HEK293 (cell line): ENCODE results near the gene RGR.

Experiments
- GLIS1 ChIP-seq: fragments of 450-650 bp; formaldehyde crosslinking; IDR thresholded peaks from 2 replicates; pipeline ENCODE4 v1.5.1; 2016; ENCODE audit warnings: missing biosample characterization, missing genetic modification characterization
- IKZF3 ChIP-seq: fragments of 450-650 bp; IDR thresholded peaks from 2 replicates; pipeline ENCODE4 v1.5.0; 2018; ENCODE audit warnings: missing biosample characterization, mild to moderate bottlenecking, missing genetic modification characterization, moderate library complexity
- KLF10 ChIP-seq: fragments of 450-650 bp; IDR thresholded peaks from 2 replicates; pipeline ENCODE4 v1.5.1; 2018; ENCODE audit warnings: missing biosample characterization, mild to moderate bottlenecking, missing genetic modification characterization
- KLF7 ChIP-seq: fragments of 450-650 bp; formaldehyde crosslinking; IDR thresholded peaks from 2 replicates; pipeline ENCODE4 v1.5.1; 2016; ENCODE audit warnings: missing biosample characterization, missing genetic modification characterization, borderline replicate concordance
- SP7 ChIP-seq: fragments of 450-650 bp; formaldehyde crosslinking; IDR thresholded peaks from 2 replicates; pipeline ENCODE4 v1.5.1; 2016; ENCODE audit warnings: missing biosample characterization, missing genetic modification characterization
- TRIM28 ChIP-seq: IDR thresholded peaks from 2 replicates; pipeline ENCODE4 v1.6.1; 2011; ENCODE audit warnings: low read length, control low read depth, borderline replicate concordance
- ZBTB20 ChIP-seq: fragments of 450-650 bp; formaldehyde crosslinking; IDR thresholded peaks from 2 replicates; pipeline ENCODE4 v1.5.1; 2016; ENCODE audit warnings: missing biosample characterization, missing genetic modification characterization
- ZFP3 ChIP-seq: fragments of 450-650 bp; formaldehyde crosslinking; IDR thresholded peaks from 2 replicates; pipeline ENCODE4 v1.5.1; 2016; ENCODE audit warnings: low read depth, missing biosample characterization, missing genetic modification characterization
- ZIC2 ChIP-seq: fragments of 450-650 bp; formaldehyde crosslinking; IDR thresholded peaks from 2 replicates; pipeline ENCODE4 v1.5.1; 2016; ENCODE audit warnings: missing biosample characterization, missing genetic modification characterization
- ZNF10 ChIP-seq: fragments of 450-650 bp; formaldehyde crosslinking; IDR thresholded peaks from 2 replicates; pipeline ENCODE4 v1.5.1; 2017; ENCODE audit warnings: missing biosample characterization, missing genetic modification characterization
- ZNF133 ChIP-seq: fragments of 450-650 bp; formaldehyde crosslinking; IDR thresholded peaks from 2 replicates; pipeline ENCODE4 v1.5.1; 2016; ENCODE audit warnings: missing biosample characterization, missing genetic modification characterization
- ZNF146 ChIP-seq: fragments of 450-650 bp; formaldehyde crosslinking; IDR thresholded peaks from 2 replicates; pipeline ENCODE4 v1.5.1; 2016; ENCODE audit warnings: missing biosample characterization, missing genetic modification characterization
- ZNF16 ChIP-seq: fragments of 450-650 bp; formaldehyde crosslinking; IDR thresholded peaks from 2 replicates; pipeline ENCODE4 v1.5.1; 2016; ENCODE audit warnings: low read depth, missing biosample characterization, missing genetic modification characterization
- ZNF366 ChIP-seq: fragments of 450-650 bp; formaldehyde crosslinking; conservative IDR thresholded peaks from 2 replicates; pipeline ENCODE4 v1.5.1; 2016; ENCODE audit warnings: missing biosample characterization, missing genetic modification characterization
- ZNF501 ChIP-seq: fragments of 450-650 bp; formaldehyde crosslinking; IDR thresholded peaks from 2 replicates; pipeline ENCODE4 v1.5.1; 2016; ENCODE audit warnings: missing biosample characterization, missing genetic modification characterization
- ZNF560 ChIP-seq: fragments of 450-650 bp; formaldehyde crosslinking; IDR thresholded peaks from 2 replicates; pipeline ENCODE4 v1.5.1; 2017; ENCODE audit warnings: missing biosample characterization, missing genetic modification characterization, borderline replicate concordance
- ZNF600 ChIP-seq: fragments of 450-650 bp; formaldehyde crosslinking; IDR thresholded peaks from 2 replicates; pipeline ENCODE4 v1.5.1; 2016; ENCODE audit warnings: missing biosample characterization, missing genetic modification characterization
- ZNF621 ChIP-seq: fragments of 450-650 bp; formaldehyde crosslinking; IDR thresholded peaks from 2 replicates; pipeline ENCODE4 v1.5.1; 2017; ENCODE audit warnings: missing biosample characterization, missing genetic modification characterization
- ZSCAN16 ChIP-seq: fragments of 450-650 bp; formaldehyde crosslinking; IDR thresholded peaks from 2 replicates; pipeline ENCODE4 v1.5.1; 2016; ENCODE audit warnings: missing biosample characterization, missing genetic modification characterization
- ZSCAN30 ChIP-seq: fragments of 450-650 bp; IDR thresholded peaks from 2 replicates; pipeline ENCODE4 v1.5.1; 2018; ENCODE audit warnings: missing biosample characterization, mild to moderate bottlenecking, missing genetic modification characterization, moderate library complexity
- TF ChIP-seq, protein P1 (sequence below): fragments of 450-650 bp; formaldehyde crosslinking; IDR thresholded peaks from 2 replicates; pipeline ENCODE4 v1.5.1; 2016; ENCODE audit warnings: missing biosample characterization, missing genetic modification characterization
- TF ChIP-seq, protein P2 (sequence below): fragments of 450-650 bp; formaldehyde crosslinking; IDR thresholded peaks from 2 replicates; pipeline ENCODE4 v1.5.1; 2017; ENCODE audit warnings: missing biosample characterization, missing genetic modification characterization
- TF ChIP-seq, protein P3 (sequence below): fragments of 450-650 bp; formaldehyde crosslinking; IDR thresholded peaks from 2 replicates; pipeline ENCODE4 v1.5.1; 2016; ENCODE audit warnings: missing biosample characterization, missing genetic modification characterization
- TF ChIP-seq, protein P4 (sequence below): fragments of 450-650 bp; formaldehyde crosslinking; IDR thresholded peaks from 2 replicates; pipeline ENCODE4 v1.5.1; 2016; ENCODE audit warnings: missing biosample characterization, missing genetic modification characterization
- TF ChIP-seq, protein P5 (sequence below): sonication (generic); formaldehyde crosslinking; IDR thresholded peaks from 2 replicates; pipeline ENCODE4 v1.8.1; 2022; ENCODE audit warnings: mild to moderate bottlenecking, moderate library complexity, missing genetic modification reagents
- TF ChIP-seq, protein P6 (sequence below): fragments of 450-650 bp; formaldehyde crosslinking; IDR thresholded peaks from 2 replicates; pipeline ENCODE4 v1.5.1; 2017; ENCODE audit warnings: missing biosample characterization, mild to moderate bottlenecking, missing genetic modification characterization, moderate library complexity
- TF ChIP-seq, protein P7 (sequence below): fragments of 450-650 bp; formaldehyde crosslinking; IDR thresholded peaks from 2 replicates; pipeline ENCODE4 v1.5.1; 2016; ENCODE audit warnings: missing biosample characterization, missing genetic modification characterization

The RGR gene

DNA sequence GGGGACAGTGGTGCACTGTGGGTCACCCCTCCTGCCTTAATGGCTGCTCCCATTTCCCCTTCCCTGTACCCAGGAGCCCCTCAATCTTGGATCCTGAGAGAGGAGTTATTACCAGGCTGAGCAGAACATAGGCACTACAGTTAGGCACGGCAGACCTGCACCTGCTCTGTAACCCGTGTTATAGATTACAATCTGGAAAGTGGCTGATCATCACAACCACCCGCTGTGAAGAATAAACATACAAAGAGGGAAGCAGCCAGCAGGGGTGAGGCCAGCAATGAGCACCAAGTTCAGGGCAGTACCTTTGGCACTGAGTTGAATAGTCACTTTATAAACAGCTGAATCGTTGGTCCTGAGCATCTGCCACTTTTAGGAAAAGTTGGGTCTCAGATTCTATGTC is 48.8 kb upstream of the RGR start (continued):
- no peak for TF ChIP-seq ZSCAN16 (tag by site-specific recombination)
- TF ChIP-seq ZNF133 (tag by site-specific recombination), result no peak
- no peak for TF ChIP-seq ZNF16 (tag by site-specific recombination)
- TF ChIP-seq ZNF621 (tag by site-specific recombination), result no peak
- TF ChIP-seq, protein P1, sequence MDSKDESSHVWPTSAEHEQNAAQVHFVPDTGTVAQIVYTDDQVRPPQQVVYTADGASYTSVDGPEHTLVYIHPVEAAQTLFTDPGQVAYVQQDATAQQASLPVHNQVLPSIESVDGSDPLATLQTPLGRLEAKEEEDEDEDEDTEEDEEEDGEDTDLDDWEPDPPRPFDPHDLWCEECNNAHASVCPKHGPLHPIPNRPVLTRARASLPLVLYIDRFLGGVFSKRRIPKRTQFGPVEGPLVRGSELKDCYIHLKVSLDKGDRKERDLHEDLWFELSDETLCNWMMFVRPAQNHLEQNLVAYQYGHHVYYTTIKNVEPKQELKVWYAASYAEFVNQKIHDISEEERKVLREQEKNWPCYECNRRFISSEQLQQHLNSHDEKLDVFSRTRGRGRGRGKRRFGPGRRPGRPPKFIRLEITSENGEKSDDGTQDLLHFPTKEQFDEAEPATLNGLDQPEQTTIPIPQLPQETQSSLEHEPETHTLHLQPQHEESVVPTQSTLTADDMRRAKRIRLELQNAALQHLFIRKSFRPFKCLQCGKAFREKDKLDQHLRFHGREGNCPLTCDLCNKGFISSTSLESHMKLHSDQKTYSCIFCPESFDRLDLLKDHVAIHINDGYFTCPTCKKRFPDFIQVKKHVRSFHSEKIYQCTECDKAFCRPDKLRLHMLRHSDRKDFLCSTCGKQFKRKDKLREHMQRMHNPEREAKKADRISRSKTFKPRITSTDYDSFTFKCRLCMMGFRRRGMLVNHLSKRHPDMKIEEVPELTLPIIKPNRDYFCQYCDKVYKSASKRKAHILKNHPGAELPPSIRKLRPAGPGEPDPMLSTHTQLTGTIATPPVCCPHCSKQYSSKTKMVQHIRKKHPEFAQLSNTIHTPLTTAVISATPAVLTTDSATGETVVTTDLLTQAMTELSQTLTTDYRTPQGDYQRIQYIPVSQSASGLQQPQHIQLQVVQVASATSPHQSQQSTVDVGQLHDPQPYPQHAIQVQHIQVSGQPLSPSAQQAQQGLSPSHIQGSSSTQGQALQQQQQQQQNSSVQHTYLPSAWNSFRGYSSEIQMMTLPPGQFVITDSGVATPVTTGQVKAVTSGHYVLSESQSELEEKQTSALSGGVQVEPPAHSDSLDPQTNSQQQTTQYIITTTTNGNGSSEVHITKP (tag by site-specific recombination), result peak; percentile 82
- TF ChIP-seq, protein P2, sequence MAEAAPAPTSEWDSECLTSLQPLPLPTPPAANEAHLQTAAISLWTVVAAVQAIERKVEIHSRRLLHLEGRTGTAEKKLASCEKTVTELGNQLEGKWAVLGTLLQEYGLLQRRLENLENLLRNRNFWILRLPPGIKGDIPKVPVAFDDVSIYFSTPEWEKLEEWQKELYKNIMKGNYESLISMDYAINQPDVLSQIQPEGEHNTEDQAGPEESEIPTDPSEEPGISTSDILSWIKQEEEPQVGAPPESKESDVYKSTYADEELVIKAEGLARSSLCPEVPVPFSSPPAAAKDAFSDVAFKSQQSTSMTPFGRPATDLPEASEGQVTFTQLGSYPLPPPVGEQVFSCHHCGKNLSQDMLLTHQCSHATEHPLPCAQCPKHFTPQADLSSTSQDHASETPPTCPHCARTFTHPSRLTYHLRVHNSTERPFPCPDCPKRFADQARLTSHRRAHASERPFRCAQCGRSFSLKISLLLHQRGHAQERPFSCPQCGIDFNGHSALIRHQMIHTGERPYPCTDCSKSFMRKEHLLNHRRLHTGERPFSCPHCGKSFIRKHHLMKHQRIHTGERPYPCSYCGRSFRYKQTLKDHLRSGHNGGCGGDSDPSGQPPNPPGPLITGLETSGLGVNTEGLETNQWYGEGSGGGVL, result no peak
- TF ChIP-seq ZNF10 (tag by site-specific recombination), result 0 out of 2 replicates have a peak, but pooled peaks have one; percentile 33
- TF ChIP-seq KLF10, result no peak
- TF ChIP-seq, protein P3, sequence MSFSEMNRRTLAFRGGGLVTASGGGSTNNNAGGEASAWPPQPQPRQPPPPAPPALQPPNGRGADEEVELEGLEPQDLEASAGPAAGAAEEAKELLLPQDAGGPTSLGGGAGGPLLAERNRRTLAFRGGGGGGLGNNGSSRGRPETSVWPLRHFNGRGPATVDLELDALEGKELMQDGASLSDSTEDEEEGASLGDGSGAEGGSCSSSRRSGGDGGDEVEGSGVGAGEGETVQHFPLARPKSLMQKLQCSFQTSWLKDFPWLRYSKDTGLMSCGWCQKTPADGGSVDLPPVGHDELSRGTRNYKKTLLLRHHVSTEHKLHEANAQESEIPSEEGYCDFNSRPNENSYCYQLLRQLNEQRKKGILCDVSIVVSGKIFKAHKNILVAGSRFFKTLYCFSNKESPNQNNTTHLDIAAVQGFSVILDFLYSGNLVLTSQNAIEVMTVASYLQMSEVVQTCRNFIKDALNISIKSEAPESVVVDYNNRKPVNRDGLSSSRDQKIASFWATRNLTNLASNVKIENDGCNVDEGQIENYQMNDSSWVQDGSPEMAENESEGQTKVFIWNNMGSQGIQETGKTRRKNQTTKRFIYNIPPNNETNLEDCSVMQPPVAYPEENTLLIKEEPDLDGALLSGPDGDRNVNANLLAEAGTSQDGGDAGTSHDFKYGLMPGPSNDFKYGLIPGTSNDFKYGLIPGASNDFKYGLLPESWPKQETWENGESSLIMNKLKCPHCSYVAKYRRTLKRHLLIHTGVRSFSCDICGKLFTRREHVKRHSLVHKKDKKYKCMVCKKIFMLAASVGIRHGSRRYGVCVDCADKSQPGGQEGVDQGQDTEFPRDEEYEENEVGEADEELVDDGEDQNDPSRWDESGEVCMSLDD (tag by site-specific recombination), result no peak
- TF ChIP-seq TRIM28, result peak; percentile 74; the same call in 1 of the 2 replicates
- no peak for TF ChIP-seq ZBTB20
- TF ChIP-seq, protein P4, sequence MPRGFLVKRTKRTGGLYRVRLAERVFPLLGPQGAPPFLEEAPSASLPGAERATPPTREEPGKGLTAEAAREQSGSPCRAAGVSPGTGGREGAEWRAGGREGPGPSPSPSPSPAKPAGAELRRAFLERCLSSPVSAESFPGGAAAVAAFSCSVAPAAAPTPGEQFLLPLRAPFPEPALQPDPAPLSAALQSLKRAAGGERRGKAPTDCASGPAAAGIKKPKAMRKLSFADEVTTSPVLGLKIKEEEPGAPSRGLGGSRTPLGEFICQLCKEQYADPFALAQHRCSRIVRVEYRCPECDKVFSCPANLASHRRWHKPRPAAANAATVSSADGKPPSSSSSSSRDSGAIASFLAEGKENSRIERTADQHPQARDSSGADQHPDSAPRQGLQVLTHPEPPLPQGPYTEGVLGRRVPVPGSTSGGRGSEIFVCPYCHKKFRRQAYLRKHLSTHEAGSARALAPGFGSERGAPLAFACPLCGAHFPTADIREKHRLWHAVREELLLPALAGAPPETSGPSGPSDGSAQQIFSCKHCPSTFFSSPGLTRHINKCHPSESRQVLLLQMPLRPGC, result no peak
- TF ChIP-seq KLF7 (tag by site-specific recombination), result no peak
- TF ChIP-seq, protein P5, sequence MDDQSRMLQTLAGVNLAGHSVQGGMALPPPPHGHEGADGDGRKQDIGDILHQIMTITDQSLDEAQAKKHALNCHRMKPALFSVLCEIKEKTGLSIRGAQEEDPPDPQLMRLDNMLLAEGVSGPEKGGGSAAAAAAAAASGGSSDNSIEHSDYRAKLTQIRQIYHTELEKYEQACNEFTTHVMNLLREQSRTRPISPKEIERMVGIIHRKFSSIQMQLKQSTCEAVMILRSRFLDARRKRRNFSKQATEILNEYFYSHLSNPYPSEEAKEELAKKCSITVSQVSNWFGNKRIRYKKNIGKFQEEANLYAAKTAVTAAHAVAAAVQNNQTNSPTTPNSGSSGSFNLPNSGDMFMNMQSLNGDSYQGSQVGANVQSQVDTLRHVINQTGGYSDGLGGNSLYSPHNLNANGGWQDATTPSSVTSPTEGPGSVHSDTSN (CRISPR knock-in tag), result no peak
- TF ChIP-seq IKZF3 (tag by site-specific recombination), result 0 out of 2 replicates have a peak, but pooled peaks have one; percentile 49
- peak; percentile 24; the same call in 1 of the 2 replicates for TF ChIP-seq ZNF366
- TF ChIP-seq GLIS1 (tag by site-specific recombination), result peak; percentile 22; the same call in 1 of the 2 replicates
- no peak for TF ChIP-seq ZNF560
- TF ChIP-seq ZFP3 (tag by site-specific recombination), result no peak
- TF ChIP-seq, protein P6, sequence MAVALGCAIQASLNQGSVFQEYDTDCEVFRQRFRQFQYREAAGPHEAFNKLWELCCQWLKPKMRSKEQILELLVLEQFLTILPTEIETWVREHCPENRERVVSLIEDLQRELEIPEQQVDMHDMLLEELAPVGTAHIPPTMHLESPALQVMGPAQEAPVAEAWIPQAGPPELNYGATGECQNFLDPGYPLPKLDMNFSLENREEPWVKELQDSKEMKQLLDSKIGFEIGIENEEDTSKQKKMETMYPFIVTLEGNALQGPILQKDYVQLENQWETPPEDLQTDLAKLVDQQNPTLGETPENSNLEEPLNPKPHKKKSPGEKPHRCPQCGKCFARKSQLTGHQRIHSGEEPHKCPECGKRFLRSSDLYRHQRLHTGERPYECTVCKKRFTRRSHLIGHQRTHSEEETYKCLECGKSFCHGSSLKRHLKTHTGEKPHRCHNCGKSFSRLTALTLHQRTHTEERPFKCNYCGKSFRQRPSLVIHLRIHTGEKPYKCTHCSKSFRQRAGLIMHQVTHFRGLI (tag by site-specific recombination), result peak; percentile 69; the same call in 1 of the 2 replicates
- TF ChIP-seq, protein P7, sequence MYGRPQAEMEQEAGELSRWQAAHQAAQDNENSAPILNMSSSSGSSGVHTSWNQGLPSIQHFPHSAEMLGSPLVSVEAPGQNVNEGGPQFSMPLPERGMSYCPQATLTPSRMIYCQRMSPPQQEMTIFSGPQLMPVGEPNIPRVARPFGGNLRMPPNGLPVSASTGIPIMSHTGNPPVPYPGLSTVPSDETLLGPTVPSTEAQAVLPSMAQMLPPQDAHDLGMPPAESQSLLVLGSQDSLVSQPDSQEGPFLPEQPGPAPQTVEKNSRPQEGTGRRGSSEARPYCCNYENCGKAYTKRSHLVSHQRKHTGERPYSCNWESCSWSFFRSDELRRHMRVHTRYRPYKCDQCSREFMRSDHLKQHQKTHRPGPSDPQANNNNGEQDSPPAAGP (tag by site-specific recombination), result peak; percentile 73; the same call in 1 of the 2 replicates
- TF ChIP-seq ZNF501 (tag by site-specific recombination), result no peak
- TF ChIP-seq ZSCAN30 (tag by site-specific recombination), result 0 out of 2 replicates have a peak, but pooled peaks have one; percentile 18
- TF ChIP-seq ZNF600 (tag by site-specific recombination), result peak; percentile 91
- peak; percentile 81 for TF ChIP-seq ZIC2 (tag by site-specific recombination)
- TF ChIP-seq ZNF146 (tag by site-specific recombination), result no peak
- TF ChIP-seq SP7 (tag by site-specific recombination), result peak; percentile 40; the same call in 1 of the 2 replicates
